Esophagus muscularis mucosa (tissue), 4 donors: ENCODE results near the gene THSD1. TPM values are rescaled to one million over a fixed set of nuclear protein-coding genes. Genes with fewer than 3 reads are reported as not detected.
"Not testable (repeated sequence)": the region's sequence is repeated elsewhere in the genome, so short reads cannot be mapped to it uniquely, and the experiment has no call there.

Source experiments
- DNase-seq: peaks from one replicate; pipeline ENCODE4 v3.0.0-alpha.2; 2017; ENCODE audit errors: extremely low spot score
- H3K27ac ChIP-seq, 4 donors: fragments of 200-600 bp; sonication (generic); replicated peaks in 1 of 4; 1 replicate in 3 of 4; 2 replicates in 1 of 4; pipeline ENCODE4 v1.5.1; 2016 to 2019; ENCODE audit warnings: mild to moderate bottlenecking in 1 of 4
- H3K27me3 ChIP-seq, 4 donors: fragments of 200-600 bp; sonication (generic); one replicate each; pipeline versions ENCODE4 v1.5.1 to v1.6.0; 2016 to 2019
- H3K36me3 ChIP-seq, 4 donors: fragments of 200-600 bp; sonication (generic); one replicate each; pipeline ENCODE4 v1.5.1; 2016 to 2019
- H3K4me1 ChIP-seq, 4 donors: fragments of 200-600 bp; sonication (generic); one replicate each; pipeline ENCODE4 v1.5.1; 2016 to 2019
- H3K4me3 ChIP-seq, 4 donors: fragments of 200-600 bp; sonication (generic); 1 replicate in 2 of 4; 2 replicates in 2 of 4; pipeline ENCODE4 v1.5.1; 2016 to 2019; ENCODE audit warnings: mild to moderate bottlenecking in 4 of 4, moderate library complexity in 1 of 4
- H3K9me3 ChIP-seq, 4 donors: fragments of 200-600 bp; sonication (generic); 1 replicate in 3 of 4; 2 replicates in 1 of 4; pipeline ENCODE4 v1.5.1; 2016 to 2019
- WGBS: methylation state at CpG from one replicate; pipeline ENCODE4 v1.1.5; 2018; 5-methylcytosine and 5-hydroxymethylcytosine counted together
- intact Hi-C: fragments of 100-400 bp; cut with DNase I; formaldehyde crosslinking; loops from one replicate; pipeline ENCODE4 v1.15.1; 2023
- small RNA-seq, 3 donors: library from RNA; depleted of rRNA; stranded (forward); fragments of <200 nt; gene quantifications; one replicate each; pipeline ENCODE3, GENCODE V24; 2016
- total RNA-seq, 4 donors: library from RNA; depleted of rRNA; stranded (reverse); fragments of >200 nt; gene quantifications; one replicate each; pipeline versions ENCODE4 v1.1.0 to v1.2.1, GENCODE V29; 2016

THSD1 gene
- total RNA-seq, 4 donors from 2014 or later: 5.4 to 7.5 (median 6.8) TPM

DNA sequence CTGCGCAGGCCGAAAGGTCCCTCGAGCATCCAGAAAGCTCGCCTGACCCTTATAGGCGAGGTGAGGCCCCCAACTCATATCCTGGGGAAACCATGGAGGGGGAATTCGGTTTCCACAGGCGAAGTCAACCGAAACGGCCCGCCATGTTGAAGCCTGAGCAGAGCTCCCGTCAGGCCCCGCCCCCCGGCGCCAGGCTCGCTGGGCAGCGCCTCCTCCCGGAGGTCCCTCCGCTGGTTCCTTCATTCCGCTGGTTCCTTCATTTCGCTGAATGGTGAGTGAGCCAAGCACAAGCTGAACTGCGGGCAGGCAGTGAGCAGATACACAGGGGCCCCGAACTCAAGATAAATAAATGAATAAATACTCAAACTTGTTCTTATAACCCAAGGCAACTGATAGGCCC is 71.9 kb downstream of the THSD1 start:
- WGBS: no CpG with 5 or more reads among the region's 22 CpGs
- DNase-seq, H3K4me3 ChIP-seq, H3K9me3 ChIP-seq, H3K4me1 ChIP-seq, H3K27ac ChIP-seq, intact Hi-C loops, H3K36me3 ChIP-seq, H3K27me3 ChIP-seq: not testable (repeated sequence)

- H3K9me3 ChIP-seq, H3K36me3 ChIP-seq, H3K4me1 ChIP-seq, H3K27ac ChIP-seq, intact Hi-C loops, H3K27me3 ChIP-seq, DNase-seq, H3K4me3 ChIP-seq: not testable (repeated sequence)
- WGBS: 89% methylated on average over 5 of the region's 6 CpGs
Measured at GRCh38 chr13:52331844-52332243, 74.1 kb downstream of the THSD1 start.

Small RNAs within 50 kb of the gene (small RNA-seq; reads per million reads assigned to genes)
- gene RNY4P24: 0 to 0.17 (median 0) reads per million in 3 donors

Other genes with a start within 250 kb of the THSD1 start
- gene NEK3, start 246.6 kb downstream of the THSD1 start, total RNA-seq: 10 to 100 TPM in 1 of 4 donors, 1 to 10 TPM in 3; 5.0 to 11.6 (median 6.9) TPM
- gene VPS36, start 44.5 kb upstream of the THSD1 start, total RNA-seq: 10 to 100 TPM; 29.5 to 34.0 (median 33.1) TPM
- gene CKAP2, start 49.3 kb upstream of the THSD1 start, total RNA-seq: 1 to 10 TPM; 2.1 to 5.5 (median 4.4) TPM
- 1 to 10 TPM; 2.0 to 5.0 (median 3.8) TPM for gene HNRNPA1L2, start 236.3 kb upstream of the THSD1 start, total RNA-seq
- gene SUGT1, start 246.7 kb upstream of the THSD1 start, total RNA-seq: 10 to 100 TPM; 28.3 to 41.7 (median 33.3) TPM